Caco-2 (cell line): Measurements from ENCODE around the gene PPA2. TPM values are rescaled to one million over a fixed set of nuclear protein-coding genes. Genes with fewer than 3 reads are reported as not detected.

Experiments
- BruUV-seq: library from RNA; stranded (reverse); fragments of 400-500 nt; replicated peaks from 2 replicates; lab custom pipeline; 2021; lab: Mats Ljungman, UMichigan
- CTCF ChIA-PET: fragments of 300-600 bp; sonication (Branson Sonifier 250); formaldehyde crosslinking; loops from one replicate; lab custom pipeline; 2022; ENCODE audit warnings: antibody characterized with exemption; lab: Charles Lee
- POLR2A ChIA-PET: fragments of 300-600 bp; sonication (Branson Sonifier 250); formaldehyde crosslinking; loops from one replicate; lab custom pipeline; 2022; ENCODE audit warnings: antibody characterized with exemption; lab: Charles Lee
- DNase-seq, 2 experiments: peaks; one replicate each; pipeline versions ENCODE4 v3.0.0 to v3.0.0-alpha.2; 2020 to 2022
- H3K27me3 ChIP-seq: replicated peaks from 2 replicates; pipeline ENCODE4 v1.6.0; 2011; ENCODE audit warnings: low read length; ENCODE audit not compliant: control insufficient read depth, insufficient read depth
- H3K36me3 ChIP-seq: 2 replicates; pipeline ENCODE4 v1.5.1; 2011; ENCODE audit warnings: low read length; ENCODE audit not compliant: control insufficient read depth, insufficient read depth
- H3K4me1 ChIP-seq: fragments of 250-450 bp; sonication (Bioruptor Pico); 2 replicates; pipeline ENCODE4 v1.5.1; 2020; ENCODE audit warnings: mild to moderate bottlenecking
- H3K4me3 ChIP-seq: 2 replicates; pipeline ENCODE4 v1.5.1; 2011; ENCODE audit warnings: low read depth, mild to moderate bottlenecking, control low read depth, low read length
- H3K9me3 ChIP-seq: fragments of 250-450 bp; sonication (Bioruptor Pico); 2 replicates; pipeline ENCODE4 v1.5.1; 2020; ENCODE audit warnings: mild to moderate bottlenecking, moderate library complexity
- H3K27ac Mint-ChIP-seq: one replicate; pipeline ENCODE4 v1.8.0; 2022; ENCODE audit warnings: mixed read lengths; ENCODE audit not compliant: unreplicated experiment
- H3K27me3 Mint-ChIP-seq: one replicate; pipeline ENCODE4 v1.8.0; 2022; ENCODE audit warnings: mixed read lengths; ENCODE audit not compliant: insufficient read depth, unreplicated experiment
- H3K36me3 Mint-ChIP-seq: one replicate; pipeline ENCODE4 v1.8.0; 2022; ENCODE audit warnings: mild to moderate bottlenecking, mixed read lengths; ENCODE audit not compliant: insufficient read depth, unreplicated experiment
- H3K4me1 Mint-ChIP-seq: one replicate; pipeline ENCODE4 v1.8.0; 2022; ENCODE audit warnings: low read depth, mixed read lengths; ENCODE audit not compliant: unreplicated experiment
- H3K4me3 Mint-ChIP-seq: one replicate; pipeline ENCODE4 v1.8.0; 2022; ENCODE audit warnings: mild to moderate bottlenecking, moderate library complexity, mixed read lengths; ENCODE audit not compliant: unreplicated experiment
- H3K9me3 Mint-ChIP-seq: one replicate; pipeline ENCODE4 v1.8.0; 2022; ENCODE audit warnings: mixed read lengths; ENCODE audit not compliant: unreplicated experiment
- CTCF ChIP-seq, 2 experiments: fragments of 200-600 bp in 1 of 2; IDR thresholded peaks; 1 replicate in 1 of 2; 2 replicates in 1 of 2; pipeline versions ENCODE4 v1.5.1 to v1.8.0; 2011 to 2022; ENCODE audit warnings: antibody characterized with exemption in 1 of 2, control low read depth in 1 of 2, inconsistent platforms in 1 of 2, low read depth in 1 of 2, low read length in 1 of 2, mild to moderate bottlenecking in 1 of 2, moderate library complexity in 1 of 2; ENCODE audit not compliant: insufficient read depth in 1 of 2, severe bottlenecking in 1 of 2, unreplicated experiment in 1 of 2
- intact Hi-C: fragments of 100-400 bp; cut with micrococcal nuclease; formaldehyde crosslinking; loops from one replicate; pipeline ENCODE4 v1.10.0; 2022; ENCODE audit not compliant: unreplicated experiment
- total RNA-seq: library from RNA; stranded (reverse); gene quantifications from 2 replicates; pipeline ENCODE4 v1.2.3, GENCODE V29; 2022

The PPA2 gene
- total RNA-seq, 1 experiment from 2014 or later = 85.4 TPM

- POLR2A ChIA-PET = no interaction called here
- no peaks in the 10 kb centered on the region for H3K4me1 Mint-ChIP-seq
- H3K27me3 Mint-ChIP-seq = no peaks in the 10 kb centered on the region
- H3K9me3 Mint-ChIP-seq = peaks cover 10% of the 10 kb centered on the region
- H3K36me3 Mint-ChIP-seq = no peaks in the 10 kb centered on the region
- no peak for DNase-seq
- H3K4me3 Mint-ChIP-seq = no peak overlapping the region
- TF ChIP-seq CTCF (IDR thresholded peaks at IDR 0.05; ENCODE audit: insufficient read depth in 1 of 2, low read depth in 1 of 2, low read length in 1 of 2, severe bottlenecking in 1 of 2, unreplicated experiment in 1 of 2) = no peak
- intact Hi-C loops = no loop called here
- Histone ChIP-seq H3K9me3 (no peaks in the 10 kb centered on the region), H3K4me1 (no peaks in the 10 kb centered on the region), H3K36me3 (no peaks in the 10 kb centered on the region), H3K4me3 (no peak overlapping the region), H3K27me3 (no peaks in the 10 kb centered on the region)
- no peak overlapping the region for H3K27ac Mint-ChIP-seq
- BruUV-seq = no TSS peak
- CTCF ChIA-PET = interaction anchor here (1.5 kb wide), 1 partner anchor 171 kb away, joined by 3 read pairs; no protein-coding TSS in a partner anchor
These were observed 21.8 kb upstream of the PPA2 start for GRCh38 chr4:105495667-105496066.

- no peak for TF ChIP-seq CTCF (IDR thresholded peaks at IDR 0.05; ENCODE audit: insufficient read depth in 1 of 2, low read depth in 1 of 2, low read length in 1 of 2, severe bottlenecking in 1 of 2, unreplicated experiment in 1 of 2)
- Mint-ChIP-seq H3K4me3 (no peak overlapping the region), H3K4me1 (no peaks in the 10 kb centered on the region), H3K36me3 (no peaks in the 10 kb centered on the region), H3K27ac (no peak overlapping the region), H3K9me3 (peaks cover 10% of the 10 kb centered on the region), H3K27me3 (no peaks in the 10 kb centered on the region)
- H3K36me3 ChIP-seq = no peaks in the 10 kb centered on the region
- intact Hi-C loops = no loop called here
- H3K27me3 ChIP-seq = no peaks in the 10 kb centered on the region
- POLR2A ChIA-PET = no interaction called here
- H3K9me3 ChIP-seq = no peaks in the 10 kb centered on the region
- BruUV-seq = no TSS peak
- CTCF ChIA-PET = no interaction called here
- no peaks in the 10 kb centered on the region for H3K4me1 ChIP-seq
- no peak for DNase-seq
- no peak overlapping the region for H3K4me3 ChIP-seq
These were observed 16.7 kb upstream of the PPA2 start for GRCh38 chr4:105490523-105490922.

- DNase-seq = no peak
- no peak for TF ChIP-seq CTCF (IDR thresholded peaks at IDR 0.05; ENCODE audit: insufficient read depth in 1 of 2, low read depth in 1 of 2, low read length in 1 of 2, severe bottlenecking in 1 of 2, unreplicated experiment in 1 of 2)
- no peaks in the 10 kb centered on the region for H3K4me1 Mint-ChIP-seq
- ChIA-PET POLR2A (no interaction called here), CTCF (no interaction called here)
- no peaks in the 10 kb centered on the region for H3K9me3 Mint-ChIP-seq
- H3K36me3 Mint-ChIP-seq = no peaks in the 10 kb centered on the region
- H3K27me3 Mint-ChIP-seq = no peaks in the 10 kb centered on the region
- intact Hi-C loops = no loop called here
- H3K4me3 Mint-ChIP-seq = no peak overlapping the region
- no peaks in the 10 kb centered on the region for H3K4me1 ChIP-seq
- no TSS peak for BruUV-seq
- H3K4me3 ChIP-seq = no peak overlapping the region
- H3K36me3 ChIP-seq = no peaks in the 10 kb centered on the region
- no peaks in the 10 kb centered on the region for H3K27me3 ChIP-seq
- no peaks in the 10 kb centered on the region for H3K9me3 ChIP-seq
- no peak overlapping the region for H3K27ac Mint-ChIP-seq
These were observed 10.0 kb upstream of the PPA2 start for GRCh38 chr4:105483840-105484239.
